Umbilical cord (tissue), 2 donors: ENCODE measurements around the gene SEC61A2. TPM values are rescaled to one million over a fixed set of nuclear protein-coding genes. Genes with fewer than 3 reads are reported as not detected.
"Not testable (repeated sequence)": the region's sequence is repeated elsewhere in the genome, so short reads cannot be mapped to it uniquely, and the experiment has no call there.

ENCODE experiments used
- DNase-seq: peaks from one replicate; pipeline ENCODE4 v3.0.0-alpha.2; 2015; ENCODE audit warnings: low spot score
- total RNA-seq: library from RNA; depleted of rRNA; stranded (reverse); fragments of >200 nt; gene quantifications from one replicate; pipeline ENCODE4 v1.2.3, GENCODE V29; 2014; ENCODE audit warnings: low replicate concordance; ENCODE audit not compliant: insufficient read depth

SEC61A2 gene
- 2.6 TPM for total RNA-seq

DNA sequence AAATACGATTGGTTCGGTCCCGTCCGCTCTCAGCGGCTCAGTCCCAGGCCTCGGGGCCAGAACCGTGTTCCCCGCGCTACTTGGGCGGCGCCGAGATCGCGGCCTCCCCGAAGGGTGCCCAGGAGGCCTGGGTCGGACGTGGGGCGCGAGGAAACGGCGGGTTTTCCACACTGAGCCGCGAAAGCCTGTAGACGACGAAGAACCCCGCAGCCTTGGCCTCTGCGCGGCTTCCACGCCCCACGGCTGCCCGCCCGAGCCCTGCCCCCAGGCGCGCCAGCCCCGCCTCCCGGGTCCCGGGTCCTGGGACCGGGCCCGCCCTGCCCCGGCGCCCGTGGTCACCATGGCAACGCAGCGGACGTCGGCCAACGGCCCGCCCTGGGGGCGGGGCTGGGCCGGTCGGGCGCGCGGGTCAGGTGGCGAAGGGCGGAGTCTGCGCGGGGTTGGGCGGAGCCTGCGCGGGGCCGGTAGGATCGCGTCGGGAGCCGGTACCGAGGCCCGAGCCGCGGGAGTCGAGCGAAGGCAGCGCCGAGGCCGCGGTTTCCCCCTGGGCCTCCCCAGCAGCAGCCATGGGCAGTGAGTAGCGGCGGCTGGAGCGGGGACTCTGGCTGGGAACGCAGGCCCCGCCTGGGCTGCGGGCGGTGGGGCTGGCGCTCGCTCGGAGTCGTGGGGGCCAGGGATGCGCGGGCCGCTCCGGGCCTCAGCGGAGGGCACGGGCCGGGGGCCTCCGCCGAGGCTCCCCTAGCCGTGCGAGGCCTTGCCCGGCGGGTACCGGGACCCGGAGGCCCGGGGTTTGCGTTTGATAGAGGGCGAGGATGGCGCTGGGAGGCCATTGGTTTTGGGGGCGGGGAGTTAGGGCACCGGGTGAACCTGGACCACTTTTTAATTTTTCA, at the start of gene SEC61A2:
SEC61A2 (plus strand) TSS at position 456 of the 890 bp plus-strand sequence; CDS start at position 567, 111 bp downstream.
- DNase-seq: peak; percentile 95

- no peak for DNase-seq
These were observed 48.0 kb upstream of the SEC61A2 start for GRCh38 chr10:12081470-12081869.

DNA sequence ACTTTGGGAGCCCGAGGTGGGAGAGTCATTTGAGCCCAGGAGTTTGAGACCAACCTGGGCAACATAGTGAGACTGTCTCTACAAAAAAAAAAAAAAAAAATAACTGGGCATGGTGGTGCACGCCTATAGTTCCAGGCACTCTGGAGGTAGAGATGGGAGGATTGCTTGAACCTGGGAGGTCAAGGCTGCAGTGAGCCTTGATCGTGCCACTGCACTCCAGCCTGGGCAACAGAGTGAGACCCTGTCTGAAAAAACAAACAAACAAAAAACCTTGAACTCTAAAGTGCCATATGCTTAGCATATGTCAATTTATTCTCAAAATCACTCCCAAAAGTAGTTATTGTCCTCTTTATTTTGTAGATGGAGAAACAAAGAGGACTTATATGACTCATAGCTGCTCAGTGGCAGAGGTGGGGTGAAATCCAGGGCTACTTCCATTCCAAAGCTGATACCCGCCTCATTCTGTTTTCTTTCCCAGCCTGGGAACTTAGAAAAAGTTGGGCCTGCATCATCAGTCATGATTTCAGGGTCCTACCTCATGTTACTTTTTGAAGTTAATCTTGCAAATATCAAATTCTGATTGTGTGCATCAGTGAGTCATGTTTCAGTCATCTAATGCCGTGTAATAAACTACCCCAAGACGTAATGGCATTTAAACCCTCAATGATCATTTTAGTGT, 47.5 kb upstream of the SEC61A2 start:
- DNase-seq: no peak

DNA sequence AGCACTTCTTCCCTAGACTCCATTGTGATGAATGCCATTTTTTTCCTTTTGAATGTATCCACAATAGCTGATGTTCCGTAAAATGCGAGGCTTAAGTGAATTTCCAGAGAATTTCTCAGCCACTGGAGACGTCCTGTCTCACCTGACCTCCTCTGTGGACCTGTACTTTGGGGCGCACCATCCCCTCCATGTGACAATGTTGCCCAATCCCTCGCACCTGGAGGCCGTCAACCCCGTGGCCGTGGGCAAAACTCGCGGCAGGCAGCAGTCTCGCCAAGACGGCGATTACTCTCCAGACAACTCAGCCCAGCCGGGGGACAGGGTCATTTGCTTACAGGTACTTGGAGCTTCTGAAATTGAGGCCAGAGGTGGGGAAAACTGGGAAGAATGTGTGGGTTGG, 40.6 kb upstream of the SEC61A2 start:
- DNase-seq: no peak

DNA sequence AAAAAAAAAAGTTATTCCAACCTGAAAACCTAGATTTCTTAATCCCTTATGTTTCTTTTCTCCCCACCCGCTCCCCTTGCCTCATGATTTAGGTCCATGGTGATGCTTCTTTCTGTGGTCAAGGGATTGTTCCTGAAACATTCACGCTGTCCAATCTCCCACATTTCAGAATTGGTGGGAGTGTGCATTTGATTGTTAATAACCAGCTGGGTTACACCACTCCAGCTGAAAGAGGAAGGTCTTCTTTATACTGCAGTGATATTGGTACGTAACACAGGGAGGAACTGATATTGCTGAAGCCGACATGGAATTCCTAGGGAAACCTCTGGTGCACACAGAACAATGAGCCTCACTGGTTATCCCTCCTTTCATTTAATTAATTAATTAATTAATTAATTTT, 38.1 kb upstream of the SEC61A2 start:
- DNase-seq: no peak

DNA sequence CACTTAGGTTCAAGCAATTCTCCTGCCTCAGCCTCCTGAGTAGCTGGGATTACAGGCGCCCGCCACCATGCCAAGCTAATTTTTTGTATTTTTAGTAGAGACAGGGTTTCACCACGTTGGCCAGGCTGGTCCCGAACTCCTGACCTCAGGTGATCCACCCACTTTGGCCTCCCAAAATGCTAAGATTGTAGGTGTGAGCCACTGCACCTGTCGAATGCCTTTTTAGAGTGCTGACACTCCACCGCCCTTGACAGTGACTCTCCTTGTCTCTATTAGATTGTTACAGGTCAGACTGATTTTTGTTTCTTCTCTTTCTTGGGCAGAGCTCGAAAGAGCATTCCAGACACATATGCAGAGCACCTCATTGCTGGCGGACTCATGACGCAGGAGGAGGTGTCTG, 32.1 kb upstream of the SEC61A2 start:
- DNase-seq: not testable (repeated sequence)

DNA sequence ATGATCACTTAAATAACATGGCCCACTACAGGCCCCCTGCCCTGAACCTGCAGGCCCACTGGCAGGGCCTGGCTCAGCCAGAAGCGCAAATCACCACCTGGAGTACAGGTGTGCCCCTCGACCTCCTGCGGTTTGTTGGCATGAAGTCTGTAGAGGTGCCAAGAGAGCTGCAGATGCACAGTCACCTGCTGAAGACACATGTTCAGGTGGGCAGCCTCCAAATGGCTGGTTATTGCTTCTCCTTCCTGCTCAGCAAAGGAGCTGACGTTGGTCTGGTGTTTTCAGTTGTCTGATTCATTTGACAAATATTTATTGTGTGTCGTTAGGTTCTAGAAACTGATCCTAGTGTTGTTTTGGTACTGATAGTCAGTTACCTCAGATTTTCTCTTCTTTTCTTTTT, 31.7 kb upstream of the SEC61A2 start:
- DNase-seq: no peak

GRCh38 chr10:12098966-12099365, 30.5 kb upstream of the SEC61A2 start:
- DNase-seq: no peak

DNA sequence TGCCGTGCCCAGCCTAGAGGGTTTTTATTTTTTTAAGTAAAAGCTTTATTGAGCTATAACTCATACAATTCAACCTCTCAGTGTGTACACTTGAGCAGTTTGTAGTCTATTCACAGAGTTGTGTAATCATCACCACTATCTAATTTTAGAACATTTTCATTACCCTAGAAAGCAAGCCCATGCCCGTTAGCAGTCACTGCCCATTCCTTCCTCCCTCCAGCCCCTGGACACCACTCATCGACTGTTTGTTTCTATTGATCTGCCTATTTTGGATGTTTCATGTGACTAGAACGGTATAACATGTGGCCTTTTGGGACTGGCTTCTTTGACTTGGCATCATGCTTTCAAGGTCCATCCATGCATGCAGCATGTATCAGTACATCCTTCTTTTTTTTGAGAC, 25.7 kb upstream of the SEC61A2 start:
- no peak for DNase-seq

GRCh38 chr10:12107781-12108180, 21.7 kb upstream of the SEC61A2 start:
- no peak for DNase-seq

GRCh38 chr10:12109286-12109685, 20.2 kb upstream of the SEC61A2 start:
- no peak for DNase-seq

GRCh38 chr10:12111528-12111927, 17.9 kb upstream of the SEC61A2 start:
- no peak for DNase-seq

DNA sequence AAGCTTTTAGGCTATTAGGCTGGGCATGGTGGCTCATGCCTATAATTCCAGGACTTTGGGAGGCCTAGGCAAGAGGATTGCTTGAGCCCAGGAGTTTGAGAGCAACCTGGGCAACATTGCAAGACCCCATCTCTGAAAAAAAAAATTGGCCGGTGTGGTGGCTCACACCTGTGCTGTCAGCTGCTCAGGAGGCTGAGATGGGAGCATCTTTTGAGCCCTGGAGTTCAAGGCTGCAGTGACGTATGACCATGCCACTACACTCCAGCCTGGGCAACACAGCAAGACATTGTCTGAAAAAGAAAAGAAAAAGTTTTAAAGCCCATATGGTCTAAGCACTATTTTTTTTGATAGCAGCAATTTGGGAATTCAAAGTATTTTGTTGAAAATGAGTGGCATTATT, 15.8 kb upstream of the SEC61A2 start:
- DNase-seq: no peak

DNA sequence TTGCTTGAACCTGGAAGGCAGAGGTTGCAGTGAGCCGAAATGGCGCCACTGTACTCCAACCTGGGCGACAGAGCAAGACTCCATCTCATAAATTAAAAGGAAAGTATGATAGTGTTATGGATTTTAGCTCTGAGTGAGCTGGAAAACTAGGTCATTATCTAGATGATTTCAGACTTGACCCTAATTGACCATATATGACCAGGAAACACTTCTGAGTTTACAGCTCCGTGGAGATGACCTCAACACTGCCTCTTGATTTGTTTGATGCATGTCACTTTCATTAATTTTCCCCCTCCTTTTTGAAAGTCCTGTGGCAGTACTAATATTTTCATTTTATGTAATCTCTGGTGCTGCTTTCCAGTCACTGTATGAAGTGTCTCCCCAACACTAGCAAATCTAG, 7.8 kb upstream of the SEC61A2 start:
- DNase-seq: no peak

DNA sequence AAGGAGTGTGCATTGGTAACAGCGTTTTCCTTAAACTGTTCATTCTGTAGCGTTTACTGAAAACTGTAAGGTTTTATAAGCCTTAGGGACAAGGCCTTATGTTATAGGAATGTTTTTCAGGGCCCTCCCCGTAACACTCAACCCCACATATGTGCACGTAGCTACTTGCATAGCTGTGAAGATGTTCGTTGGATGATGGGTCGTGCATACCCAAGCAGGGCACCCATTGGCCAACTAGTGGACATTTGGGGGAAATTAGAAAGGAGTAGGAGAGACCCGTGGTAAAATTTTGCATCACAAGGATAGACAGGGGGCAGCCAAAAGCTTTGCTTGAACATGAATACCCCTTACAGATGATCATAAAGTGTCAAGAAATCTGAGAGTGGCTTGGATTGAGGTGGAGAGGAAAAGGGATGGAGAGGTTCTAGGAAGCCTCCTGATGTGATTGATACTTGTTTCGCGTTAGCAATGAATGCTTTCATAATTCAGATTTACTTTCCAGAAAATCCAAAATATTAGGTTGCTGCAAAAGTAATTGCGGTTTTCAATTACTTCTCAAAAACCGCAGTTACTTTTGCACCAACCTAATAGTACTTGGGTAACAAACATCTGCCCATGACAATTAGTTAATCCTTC, 878 bp downstream of the SEC61A2 start:
- DNase-seq: peak; percentile 81

DNA sequence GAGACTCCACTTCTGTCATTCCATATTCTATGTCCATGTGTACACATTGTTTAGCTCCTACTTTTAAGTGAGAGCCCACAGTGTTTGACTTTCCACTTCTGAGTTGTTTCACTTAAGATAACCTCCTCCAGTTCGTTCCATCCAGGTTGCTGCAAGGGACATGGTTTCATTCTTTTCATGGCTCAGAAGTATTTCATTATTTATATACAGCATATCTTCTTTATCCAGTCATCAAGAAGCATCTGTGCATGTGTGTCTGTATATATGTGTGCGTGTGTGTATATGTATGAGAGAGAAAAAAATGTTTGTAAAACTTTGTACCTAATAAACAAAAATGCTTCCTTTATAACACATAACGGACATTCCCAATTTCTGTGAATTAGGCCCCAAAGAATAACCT, 6.2 kb downstream of the SEC61A2 start:
- no peak for DNase-seq

GRCh38 chr10:12140038-12140437, 10.6 kb downstream of the SEC61A2 start:
- DNase-seq: no peak

DNA sequence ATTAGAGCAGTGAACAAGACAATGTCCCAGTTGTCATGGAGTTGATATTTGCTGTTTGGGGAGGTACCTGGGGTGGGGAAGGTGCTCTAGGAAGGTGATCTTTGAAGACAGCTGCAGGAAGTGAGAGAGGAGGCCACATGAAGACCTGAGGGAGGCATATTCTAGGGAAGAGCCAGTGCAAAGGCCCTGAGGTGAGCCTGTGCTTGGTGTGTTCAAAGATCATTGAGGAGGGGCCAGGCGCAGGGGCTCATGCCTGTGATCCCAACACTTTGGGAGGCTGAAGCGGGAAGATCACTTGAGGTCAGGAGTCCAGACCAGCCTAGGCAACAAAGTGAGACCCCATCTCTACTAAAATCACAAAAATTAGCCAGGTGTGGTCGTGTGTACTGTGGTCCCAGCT, 15.1 kb downstream of the SEC61A2 start:
- no peak for DNase-seq

- DNase-seq: no peak
These were observed 20.7 kb downstream of the SEC61A2 start for GRCh38 chr10:12150163-12150562.

DNA sequence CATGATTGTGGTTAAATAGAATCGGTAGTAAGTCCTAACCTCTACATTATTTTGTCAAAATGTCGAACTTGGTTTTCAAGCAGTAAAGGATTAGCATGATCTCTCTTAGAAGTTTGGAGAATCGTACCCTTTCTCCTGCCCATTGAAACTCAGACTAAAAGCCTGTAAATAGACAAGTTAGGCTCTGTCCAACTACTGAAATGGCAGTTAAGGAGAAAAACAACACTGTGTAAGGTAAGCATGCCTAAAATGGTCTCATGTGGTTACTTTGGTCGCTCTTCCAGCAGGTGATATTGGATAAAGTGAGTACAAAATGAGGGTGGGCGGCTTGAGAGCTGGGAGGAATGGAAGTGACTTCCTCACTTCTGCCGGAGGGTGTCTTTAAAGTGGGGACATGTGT, 25.0 kb downstream of the SEC61A2 start:
- no peak for DNase-seq

GRCh38 chr10:12156367-12157123, 27.1 kb downstream of the SEC61A2 start:
- DNase-seq: no peak

DNA sequence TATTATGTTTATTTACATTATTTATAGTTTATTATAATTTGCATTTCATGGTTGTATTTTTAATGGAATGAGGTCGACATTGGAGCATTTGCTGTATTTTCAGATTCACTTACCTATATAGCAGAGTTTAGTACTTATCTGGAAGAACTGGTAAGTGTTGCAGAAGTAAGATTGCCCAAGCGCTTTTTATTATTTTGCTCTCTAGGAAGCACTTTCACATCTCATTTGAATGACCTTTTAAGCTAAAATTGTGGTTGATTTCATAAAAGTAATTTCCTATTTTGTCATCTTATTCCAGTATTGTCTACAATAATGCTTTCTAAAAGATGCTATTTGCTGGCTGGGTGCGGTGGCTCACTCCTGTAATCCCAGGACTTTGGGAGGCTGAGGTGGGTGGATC, 28.6 kb downstream of the SEC61A2 start:
- DNase-seq: no peak
